ENCODE results near the gene MGARP. TPM values are rescaled to one million over a fixed set of nuclear protein-coding genes. Genes with fewer than 3 reads are reported as not detected.
A peak's percentile ranks its signal among the peaks of the same experiment; 100 is the strongest.

The MGARP gene
- polyA plus RNA-seq, 1 of the 3 experiments (the other 2 are of a cell fraction) = 22.9 TPM

- Histone ChIP-seq H3K4me3 (ENCODE audit: low read depth in 2 of 2, low read length in 1 of 2) (peak within 1 kb of the TSS; percentile 91 to 97), H3K27ac (ENCODE audit: low read depth in 2 of 2, low read length in 1 of 2) (peak within 1 kb of the TSS; percentile 79 to 90), H3K4me1 (ENCODE audit: control insufficient read depth in 1 of 2, insufficient read depth in 2 of 2, low read depth in 1 of 2, low read length in 1 of 2) (peaks cover 12 to 13% of the 10 kb centered on the region in 2 experiments; a peak in 2 of 4 replicates), H2AFZ (ENCODE audit: low read depth) (peak within 1 kb of the TSS; percentile 75), H3K27me3 (ENCODE audit: insufficient read depth) (no peaks in the 10 kb centered on the region), H3K9me3 (no peaks in the 10 kb centered on the region), H4K20me1 (ENCODE audit: insufficient read depth) (peaks cover 44% of the 10 kb centered on the region), H3K9ac (peak within 1 kb of the TSS; percentile 79), H3K9me2 (no peaks in the 10 kb centered on the region), H3K4me2 (peak within 1 kb of the TSS; percentile 87), H3K79me2 (ENCODE audit: insufficient read depth) (peaks cover 80% of the 10 kb centered on the region), H3K36me3 (replicated peaks in 1 of 2; ENCODE audit: control insufficient read depth in 1 of 2, insufficient read depth in 2 of 2, low read length in 1 of 2) (peaks cover 0 to 25% of the 10 kb centered on the region in 2 experiments), H3F3A (replicated peaks; ENCODE audit: insufficient read depth) (peaks cover 26% of the 10 kb centered on the region)
- ChIA-PET POLR2A (interaction anchor here (1.0 to 2.5 kb wide), 2 partner anchors 125 to 279 kb away, joined by 5 to 19 read pairs; partner anchors contain the start of gene ELF2), CTCF (interaction anchor here (0.6 to 2.6 kb wide), 7 partner anchors 21 to 272 kb away, joined by 3 to 14 read pairs (median 5); no protein-coding TSS in a partner anchor)
- peak; percentile 74 for DNase-seq
- 2% methylated on average over 20 of the region's 46 CpGs for whole genome bisulfite sequencing (ENCODE audit: low lambda C conversion rate)
- TF ChIP-seq RFX5 (IDR thresholded peaks at IDR 0.05; ENCODE audit: low read length) (no peak), RCOR1 (IDR thresholded peaks at IDR 0.05; ENCODE audit: low read length) (0 out of 2 replicates have a peak, but pooled peaks have one; percentile 24), MXI1 (IDR thresholded peaks at IDR 0.05; ENCODE audit: low read depth, low read length) (peak; percentile 25; the same call in 1 of the 2 replicates), FOXM1 (IDR thresholded peaks at IDR 0.05; ENCODE audit: low read depth) (no peak), TAF1 (IDR thresholded peaks at IDR 0.05; ENCODE audit: borderline replicate concordance, low read depth, low read length) (no peak), CHD2 (IDR thresholded peaks at IDR 0.05; ENCODE audit: low read length, partially characterized antibody) (no peak), MEF2A (IDR thresholded peaks at IDR 0.05; ENCODE audit: borderline replicate concordance, low read depth) (no peak), ELF1 (IDR thresholded peaks at IDR 0.05) (no peak), SMC3 (IDR thresholded peaks at IDR 0.05; ENCODE audit: low read depth, low read length) (no peak), IRF3 (IDR thresholded peaks at IDR 0.05; ENCODE audit: low read depth, low read length) (no peak), USF1 (IDR thresholded peaks at IDR 0.05; ENCODE audit: borderline replicate concordance, low read depth) (no peak), ZBTB33 (IDR thresholded peaks at IDR 0.05; ENCODE audit: borderline replicate concordance, low read depth) (no peak), EP300 (IDR thresholded peaks at IDR 0.05; ENCODE audit: borderline replicate concordance in 1 of 2, low read depth in 1 of 2, low read length in 1 of 2) (peak in 1 of 2 experiments; percentile 5; a peak in 1 of 4 replicates), JUND (IDR thresholded peaks at IDR 0.05) (no peak), YY1 (IDR thresholded peaks at IDR 0.05; ENCODE audit: low read depth) (no peak; the same call in 1 of the 2 replicates), NRF1 (IDR thresholded peaks at IDR 0.05; ENCODE audit: low read depth, low read length) (no peak), TEAD4 (IDR thresholded peaks at IDR 0.05; ENCODE audit: borderline replicate concordance, insufficient read depth) (no peak), MAX (IDR thresholded peaks at IDR 0.05; ENCODE audit: low read depth) (peak; percentile 33; the same call in 1 of the 2 replicates), POLR2AphosphoS5 (IDR thresholded peaks at IDR 0.05; ENCODE audit: low read depth, low read length) (no peak), RAD21 (IDR thresholded peaks at IDR 0.05; ENCODE audit: low read length) (no peak), EZH2phosphoT487 (IDR thresholded peaks at IDR 0.05; ENCODE audit: borderline replicate concordance, low read depth) (no peak)
- TF ChIP-seq, protein P1, sequence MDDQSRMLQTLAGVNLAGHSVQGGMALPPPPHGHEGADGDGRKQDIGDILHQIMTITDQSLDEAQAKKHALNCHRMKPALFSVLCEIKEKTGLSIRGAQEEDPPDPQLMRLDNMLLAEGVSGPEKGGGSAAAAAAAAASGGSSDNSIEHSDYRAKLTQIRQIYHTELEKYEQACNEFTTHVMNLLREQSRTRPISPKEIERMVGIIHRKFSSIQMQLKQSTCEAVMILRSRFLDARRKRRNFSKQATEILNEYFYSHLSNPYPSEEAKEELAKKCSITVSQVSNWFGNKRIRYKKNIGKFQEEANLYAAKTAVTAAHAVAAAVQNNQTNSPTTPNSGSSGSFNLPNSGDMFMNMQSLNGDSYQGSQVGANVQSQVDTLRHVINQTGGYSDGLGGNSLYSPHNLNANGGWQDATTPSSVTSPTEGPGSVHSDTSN (IDR thresholded peaks at IDR 0.05) = no peak; the same call in 1 of the 2 replicates
- TF ChIP-seq, protein P2, sequence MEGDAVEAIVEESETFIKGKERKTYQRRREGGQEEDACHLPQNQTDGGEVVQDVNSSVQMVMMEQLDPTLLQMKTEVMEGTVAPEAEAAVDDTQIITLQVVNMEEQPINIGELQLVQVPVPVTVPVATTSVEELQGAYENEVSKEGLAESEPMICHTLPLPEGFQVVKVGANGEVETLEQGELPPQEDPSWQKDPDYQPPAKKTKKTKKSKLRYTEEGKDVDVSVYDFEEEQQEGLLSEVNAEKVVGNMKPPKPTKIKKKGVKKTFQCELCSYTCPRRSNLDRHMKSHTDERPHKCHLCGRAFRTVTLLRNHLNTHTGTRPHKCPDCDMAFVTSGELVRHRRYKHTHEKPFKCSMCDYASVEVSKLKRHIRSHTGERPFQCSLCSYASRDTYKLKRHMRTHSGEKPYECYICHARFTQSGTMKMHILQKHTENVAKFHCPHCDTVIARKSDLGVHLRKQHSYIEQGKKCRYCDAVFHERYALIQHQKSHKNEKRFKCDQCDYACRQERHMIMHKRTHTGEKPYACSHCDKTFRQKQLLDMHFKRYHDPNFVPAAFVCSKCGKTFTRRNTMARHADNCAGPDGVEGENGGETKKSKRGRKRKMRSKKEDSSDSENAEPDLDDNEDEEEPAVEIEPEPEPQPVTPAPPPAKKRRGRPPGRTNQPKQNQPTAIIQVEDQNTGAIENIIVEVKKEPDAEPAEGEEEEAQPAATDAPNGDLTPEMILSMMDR (IDR thresholded peaks at IDR 0.05) = peak; percentile 39
- TF ChIP-seq, protein P3, sequence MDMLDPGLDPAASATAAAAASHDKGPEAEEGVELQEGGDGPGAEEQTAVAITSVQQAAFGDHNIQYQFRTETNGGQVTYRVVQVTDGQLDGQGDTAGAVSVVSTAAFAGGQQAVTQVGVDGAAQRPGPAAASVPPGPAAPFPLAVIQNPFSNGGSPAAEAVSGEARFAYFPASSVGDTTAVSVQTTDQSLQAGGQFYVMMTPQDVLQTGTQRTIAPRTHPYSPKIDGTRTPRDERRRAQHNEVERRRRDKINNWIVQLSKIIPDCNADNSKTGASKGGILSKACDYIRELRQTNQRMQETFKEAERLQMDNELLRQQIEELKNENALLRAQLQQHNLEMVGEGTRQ (IDR thresholded peaks at IDR 0.05; ENCODE audit: borderline replicate concordance, low read depth, low read length) = no peak
These were observed 22.0 kb upstream of the MGARP start, which contains the start of gene NDUFC1 for GRCh38 chr4:139301821-139302611. TSS of gene NDUFC1 (minus strand) at chr4:139302477. CDS start at chr4:139295798, 6,679 bp downstream.
